H9 (cell line): Measurements from ENCODE around the gene DXO. TPM values are rescaled to one million over a fixed set of nuclear protein-coding genes. Genes with fewer than 3 reads are reported as not detected.

Source experiments
- DNase-seq: peaks from one replicate; pipeline ENCODE4 v3.0.0-alpha.2; 2017
- H2AFZ ChIP-seq: one replicate; pipeline ENCODE4 v1.6.1; 2013; ENCODE audit warnings: mild to moderate bottlenecking, low read length, control low read depth, moderate library complexity
- H2AK5ac ChIP-seq: 2 replicates; pipeline ENCODE4 v1.6.1; 2013; ENCODE audit warnings: low read length, control low read depth, mixed read lengths; ENCODE audit not compliant: insufficient read length
- H2BK120ac ChIP-seq: one replicate; pipeline ENCODE4 v1.6.1; 2013; ENCODE audit warnings: low read depth, mild to moderate bottlenecking, low read length, control low read depth, inconsistent platforms; ENCODE audit not compliant: poor library complexity, severe bottlenecking
- H2BK12ac ChIP-seq: 2 replicates; pipeline ENCODE4 v1.6.1; 2013; ENCODE audit warnings: low read length, control low read depth, mixed read lengths, low read depth; ENCODE audit not compliant: insufficient read length
- H2BK15ac ChIP-seq: 2 replicates; pipeline ENCODE4 v1.6.1; 2013; ENCODE audit warnings: low read depth, low read length, control low read depth
- H2BK20ac ChIP-seq: one replicate; pipeline ENCODE4 v1.6.1; 2013; ENCODE audit warnings: low read depth, mild to moderate bottlenecking, low read length, control low read depth, inconsistent platforms; ENCODE audit not compliant: poor library complexity, severe bottlenecking
- H2BK5ac ChIP-seq: 2 replicates; pipeline ENCODE4 v1.6.1; 2013; ENCODE audit warnings: low read length, control low read depth, mixed read lengths; ENCODE audit not compliant: insufficient read length
- H3K14ac ChIP-seq: 2 replicates; pipeline ENCODE4 v1.6.1; 2013; ENCODE audit warnings: low read length, control low read depth; ENCODE audit not compliant: insufficient read depth
- H3K18ac ChIP-seq: 2 replicates; pipeline ENCODE4 v1.6.1; 2013; ENCODE audit warnings: low read depth, mild to moderate bottlenecking, mixed read lengths, low read length, control low read depth; ENCODE audit not compliant: insufficient read length
- H3K23ac ChIP-seq: 2 replicates; pipeline ENCODE4 v1.6.1; 2013; ENCODE audit warnings: low read length, control low read depth, mixed read lengths, low read depth; ENCODE audit not compliant: insufficient read length
- H3K23me2 ChIP-seq: 2 replicates; pipeline ENCODE4 v1.6.1; 2013; ENCODE audit warnings: low read depth, mild to moderate bottlenecking, mixed read lengths, low read length, control low read depth; ENCODE audit not compliant: insufficient read length, poor library complexity, severe bottlenecking
- H3K27ac ChIP-seq: 2 replicates; pipeline ENCODE4 v1.5.1; 2013; ENCODE audit warnings: low read length, control low read depth, mixed read lengths, low read depth; ENCODE audit not compliant: insufficient read length
- H3K27me3 ChIP-seq: 2 replicates; pipeline ENCODE4 v1.6.1; 2013; ENCODE audit warnings: low read length, control low read depth, inconsistent platforms; ENCODE audit not compliant: insufficient read depth
- H3K4ac ChIP-seq: 2 replicates; pipeline ENCODE4 v1.6.1; 2013; ENCODE audit warnings: low read depth, mild to moderate bottlenecking, control low read depth, inconsistent platforms, low read length, moderate library complexity
- H3K4me1 ChIP-seq: 2 replicates; pipeline ENCODE4 v1.6.1; 2013; ENCODE audit warnings: low read length, control low read depth, inconsistent platforms; ENCODE audit not compliant: insufficient read depth
- H3K4me2 ChIP-seq: 2 replicates; pipeline ENCODE4 v1.6.1; 2013; ENCODE audit warnings: low read length, control low read depth, mixed read lengths; ENCODE audit not compliant: insufficient read length, insufficient read depth
- H3K56ac ChIP-seq: 2 replicates; pipeline ENCODE4 v1.6.1; 2013; ENCODE audit warnings: low read depth, mild to moderate bottlenecking, mixed read lengths, low read length, control low read depth; ENCODE audit not compliant: insufficient read length
- H3K79me1 ChIP-seq: 2 replicates; pipeline ENCODE4 v1.6.1; 2013; ENCODE audit warnings: low read depth, mild to moderate bottlenecking, moderate library complexity, low read length, control low read depth, inconsistent platforms; ENCODE audit not compliant: insufficient read depth, poor library complexity, severe bottlenecking
- H3K79me2 ChIP-seq: 2 replicates; pipeline ENCODE4 v1.6.1; 2013; ENCODE audit warnings: low read length, control low read depth, inconsistent platforms; ENCODE audit not compliant: insufficient read depth
- H3K9ac ChIP-seq: 2 replicates; pipeline ENCODE4 v1.6.1; 2013; ENCODE audit warnings: low read length, control low read depth, mixed read lengths; ENCODE audit not compliant: insufficient read length; ENCODE audit errors: extremely low read depth
- H3K9me3 ChIP-seq: one replicate; pipeline ENCODE4 v1.6.1; 2013; ENCODE audit warnings: low read depth, low read length, inconsistent platforms; ENCODE audit not compliant: control insufficient read depth
- H3T11ph ChIP-seq: one replicate; pipeline ENCODE4 v1.6.1; 2013; ENCODE audit warnings: mild to moderate bottlenecking, low read length, control low read depth, inconsistent platforms
- H4K20me1 ChIP-seq: one replicate; pipeline ENCODE4 v1.6.1; 2013; ENCODE audit not compliant: control insufficient read depth, insufficient read length, insufficient read depth
- H4K5ac ChIP-seq: 2 replicates; pipeline ENCODE4 v1.6.1; 2013; ENCODE audit warnings: low read depth, mild to moderate bottlenecking, mixed read lengths, low read length, control low read depth; ENCODE audit not compliant: insufficient read length
- H4K8ac ChIP-seq: replicated peaks from 2 replicates; pipeline ENCODE4 v1.6.1; 2013; ENCODE audit warnings: low read length, control low read depth, mixed read lengths, low read depth; ENCODE audit not compliant: insufficient read length
- H4K91ac ChIP-seq: 2 replicates; pipeline ENCODE4 v1.6.1; 2013; ENCODE audit warnings: low read depth, mild to moderate bottlenecking, moderate library complexity, mixed read lengths, low read length, control low read depth; ENCODE audit not compliant: insufficient read length
- H3K27ac Mint-ChIP-seq, 3 experiments: 2 replicates in 2 of 3; 3 replicates in 1 of 3; pipeline ENCODE4 v1.8.0; 2020 to 2021; ENCODE audit warnings: mixed read lengths in 3 of 3, mild to moderate bottlenecking in 1 of 3, moderate library complexity in 1 of 3
- H3K27me3 Mint-ChIP-seq: 2 replicates; pipeline ENCODE4 v1.8.0; 2021; ENCODE audit warnings: low read depth, mild to moderate bottlenecking, moderate library complexity, mixed read lengths
- H3K36me3 Mint-ChIP-seq, 3 experiments: 2 replicates in 2 of 3; 3 replicates in 1 of 3; pipeline ENCODE4 v1.8.0; 2020 to 2021; ENCODE audit warnings: low read depth in 3 of 3, mixed read lengths in 3 of 3; ENCODE audit not compliant: insufficient read depth in 1 of 3
- H3K4me1 Mint-ChIP-seq, 2 experiments: 2 replicates each; pipeline ENCODE4 v1.8.0; 2020; ENCODE audit warnings: mixed read lengths in 2 of 2
- H3K4me3 Mint-ChIP-seq, 2 experiments: 2 replicates in 1 of 2; 3 replicates in 1 of 2; pipeline ENCODE4 v1.8.0; 2020 to 2021; ENCODE audit warnings: mild to moderate bottlenecking in 2 of 2, mixed read lengths in 2 of 2, moderate library complexity in 1 of 2
- H3K9me3 Mint-ChIP-seq, 2 experiments: 2 replicates in 1 of 2; 3 replicates in 1 of 2; pipeline ENCODE4 v1.8.0; 2020; ENCODE audit warnings: mild to moderate bottlenecking in 2 of 2, mixed read lengths in 2 of 2, moderate library complexity in 1 of 2
- CTCF ChIP-seq: fragments of 200-600 bp; sonication (generic); conservative IDR thresholded peaks from 3 replicates; pipeline ENCODE4 v1.8.0; 2021; ENCODE audit warnings: antibody characterized with exemption, mild to moderate bottlenecking
- WGBS: extraction: QIAGEN DNeasy Blood & Tissue Kit; methylation state at CpG from one replicate; pipeline ENCODE4 v1.1.7; 2013; ENCODE audit warnings: missing lambda C conversion rate, low lambda C conversion rate, mixed read lengths; ENCODE audit not compliant: insufficient read length; ENCODE audit errors: extremely low coverage; 5-methylcytosine and 5-hydroxymethylcytosine counted together
- total RNA-seq: library from RNA; stranded (reverse); gene quantifications from 2 replicates; pipeline ENCODE4 v1.2.1, GENCODE V29; 2021

The DXO gene
- total RNA-seq, 1 experiment from 2014 or later = 21.6 TPM

DNA sequence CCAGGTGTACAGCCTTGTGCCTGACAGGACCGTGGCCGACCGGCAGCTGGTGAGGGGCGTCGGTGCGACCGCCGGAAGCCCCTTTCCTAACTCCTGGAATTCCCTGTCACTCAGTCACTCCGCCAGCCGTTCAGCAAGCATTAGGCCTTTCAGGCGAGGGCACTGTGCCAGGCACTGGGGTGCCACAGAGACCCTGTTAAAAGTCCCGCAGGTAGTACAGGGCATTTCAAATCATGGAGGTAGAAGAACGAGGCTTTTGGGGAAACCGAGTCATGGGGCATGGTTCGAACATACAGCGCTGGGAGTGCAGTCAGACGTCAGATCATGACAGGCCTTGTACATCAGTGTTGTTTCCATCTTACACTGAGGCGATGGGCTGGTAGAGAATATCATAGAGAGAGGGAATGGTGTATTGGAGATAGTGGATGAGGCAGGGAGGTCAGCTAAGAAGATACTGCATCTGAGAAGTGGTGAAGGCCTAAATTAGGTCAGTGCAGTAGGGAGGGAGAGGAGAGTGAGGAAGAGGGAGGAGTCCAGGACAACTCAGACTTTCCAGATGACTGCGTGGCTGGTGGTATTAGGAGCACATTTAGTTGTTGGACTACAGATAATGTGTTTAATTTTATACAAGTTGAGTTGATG is 892 bp upstream of the DXO start:
- Histone ChIP-seq H3K27me3 (no peaks in the 10 kb centered on the region), H3K23me2 (peaks cover 6% of the 10 kb centered on the region), H2AFZ (no peak overlapping the region), H3K4me2 (peak overlapping the region; percentile 94), H2BK20ac (no peak overlapping the region), H3K9me3 (no peaks in the 10 kb centered on the region), H3K14ac (no peak overlapping the region), H3K23ac (no peak overlapping the region), H4K8ac (no peak overlapping the region), H2BK5ac (no peak overlapping the region), H3K9ac (peak overlapping the region; percentile 20), H2BK120ac (no peak overlapping the region), H3T11ph (no peak overlapping the region), H4K5ac (no peak overlapping the region), H2BK12ac (no peak overlapping the region), H2AK5ac (no peak overlapping the region), H4K20me1 (no peaks in the 10 kb centered on the region), H3K4ac (no peak overlapping the region), H2BK15ac (no peak overlapping the region), H3K56ac (no peak overlapping the region), H3K18ac (no peak overlapping the region), H4K91ac (no peak overlapping the region), H3K27ac (no peak overlapping the region), H3K4me1 (peaks cover 3% of the 10 kb centered on the region; the same call in 1 of the 2 replicates), H3K79me1 (no peaks in the 10 kb centered on the region), H3K79me2 (no peaks in the 10 kb centered on the region; the same call in 1 of the 2 replicates)
- Mint-ChIP-seq H3K27ac (peak overlapping the region; percentile 100; a peak in 6 of 7 replicates), H3K9me3 (peaks cover 6 to 13% of the 10 kb centered on the region in 2 experiments), H3K4me3 (peak overlapping the region; percentile 91 to 97), H3K4me1 (peaks cover 8 to 11% of the 10 kb centered on the region in 2 experiments), H3K27me3 (no peaks in the 10 kb centered on the region; the same call in 1 of the 2 replicates), H3K36me3 (peaks cover 25 to 54% (median 49%) of the 10 kb centered on the region in 3 experiments)
- no CpG with 5 or more reads among the region's 19 CpGs for WGBS
- DNase-seq = no peak
- TF ChIP-seq CTCF = no peak
